Calu3 (cell line): ENCODE measurements around the gene HTATSF1. TPM values are rescaled to one million over a fixed set of nuclear protein-coding genes. Genes with fewer than 3 reads are reported as not detected.

Experiments used
- BruUV-seq: library from RNA; stranded (reverse); fragments of 400-500 nt; replicated peaks from 2 replicates; lab custom pipeline; 2021; lab: Mats Ljungman, UMichigan
- CTCF ChIA-PET: fragments of 300-600 bp; sonication (Branson Sonifier 250); formaldehyde crosslinking; loops from one replicate; lab custom pipeline; 2022; ENCODE audit warnings: antibody characterized with exemption; lab: Charles Lee
- DNase-seq: peaks from one replicate; pipeline ENCODE4 v3.0.0; 2022
- H3K27ac Mint-ChIP-seq: one replicate; pipeline ENCODE4 v1.8.0; 2022; ENCODE audit warnings: mixed read lengths; ENCODE audit not compliant: unreplicated experiment
- H3K27me3 Mint-ChIP-seq: one replicate; pipeline ENCODE4 v1.8.0; 2022; ENCODE audit warnings: mixed read lengths; ENCODE audit not compliant: unreplicated experiment
- H3K36me3 Mint-ChIP-seq: one replicate; pipeline ENCODE4 v1.8.0; 2022; ENCODE audit warnings: mild to moderate bottlenecking, moderate library complexity, mixed read lengths; ENCODE audit not compliant: insufficient read depth, unreplicated experiment
- H3K4me1 Mint-ChIP-seq: one replicate; pipeline ENCODE4 v1.8.0; 2022; ENCODE audit warnings: mild to moderate bottlenecking, low read depth, mixed read lengths; ENCODE audit not compliant: unreplicated experiment
- H3K4me3 Mint-ChIP-seq: one replicate; pipeline ENCODE4 v1.8.0; 2022; ENCODE audit warnings: mild to moderate bottlenecking, low read depth, moderate library complexity, mixed read lengths; ENCODE audit not compliant: unreplicated experiment
- H3K9me3 Mint-ChIP-seq: one replicate; pipeline ENCODE4 v1.8.0; 2022; ENCODE audit warnings: low read depth, mixed read lengths; ENCODE audit not compliant: unreplicated experiment
- CTCF ChIP-seq: fragments of 200-600 bp; IDR thresholded peaks from one replicate; pipeline ENCODE4 v1.8.0; 2022; ENCODE audit warnings: antibody characterized with exemption; ENCODE audit not compliant: unreplicated experiment
- intact Hi-C: fragments of 100-400 bp; cut with micrococcal nuclease; formaldehyde crosslinking; loops from one replicate; pipeline ENCODE4 v1.10.0; 2022; ENCODE audit not compliant: unreplicated experiment
- total RNA-seq: library from RNA; stranded (reverse); gene quantifications from 2 replicates; pipeline ENCODE4 v1.2.3, GENCODE V29; 2022

Gene HTATSF1
- total RNA-seq, 1 experiment from 2014 or later: 46.0 TPM

GRCh38 chrX:136457303-136457917 is 40.0 kb upstream of the HTATSF1 start:
- Mint-ChIP-seq H3K27ac (no peak overlapping the region), H3K9me3 (no peaks in the 10 kb centered on the region), H3K27me3 (no peaks in the 10 kb centered on the region), H3K4me1 (no peaks in the 10 kb centered on the region), H3K4me3 (no peak overlapping the region), H3K36me3 (no peaks in the 10 kb centered on the region)
- no TSS peak for BruUV-seq
- intact Hi-C loops: no loop called here
- CTCF ChIA-PET: no interaction called here
- DNase-seq: no peak
- TF ChIP-seq CTCF: no peak

- TF ChIP-seq CTCF: no peak
These were observed 32.8 kb upstream of the HTATSF1 start for GRCh38 chrX:136464589-136464988.

DNA sequence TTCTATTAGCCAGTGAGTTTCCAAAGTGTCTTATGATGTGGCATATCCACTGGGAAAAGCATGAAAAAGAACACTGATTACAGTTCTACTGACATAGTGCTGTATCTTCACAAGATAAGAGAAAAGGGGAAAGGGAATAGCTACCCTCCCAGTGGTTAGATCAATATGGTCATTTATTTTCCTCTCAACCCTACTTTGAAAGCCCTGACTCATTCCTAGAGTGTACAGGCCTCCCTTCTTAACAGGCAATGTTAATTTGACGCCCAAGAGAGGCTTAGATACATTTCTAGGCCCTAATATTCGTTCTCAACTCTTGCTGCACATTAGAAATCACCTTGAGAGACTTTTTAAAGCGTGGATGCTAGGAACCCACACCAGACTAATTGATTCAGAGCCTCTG is 30.1 kb upstream of the HTATSF1 start:
- no peaks in the 10 kb centered on the region for H3K9me3 Mint-ChIP-seq
- DNase-seq: no peak
- intact Hi-C loops: no loop called here
- H3K4me1 Mint-ChIP-seq: no peaks in the 10 kb centered on the region
- H3K27me3 Mint-ChIP-seq: no peaks in the 10 kb centered on the region
- TF ChIP-seq CTCF: no peak
- no peak overlapping the region for H3K4me3 Mint-ChIP-seq
- H3K36me3 Mint-ChIP-seq: no peaks in the 10 kb centered on the region
- BruUV-seq: no TSS peak
- H3K27ac Mint-ChIP-seq: no peak overlapping the region
- CTCF ChIA-PET: no interaction called here

More at GRCh38 chrX:136464589-136464988, 32.8 kb upstream of the HTATSF1 start:
- no peak overlapping the region for H3K4me3 Mint-ChIP-seq
- no peaks in the 10 kb centered on the region for H3K36me3 Mint-ChIP-seq
- H3K9me3 Mint-ChIP-seq: no peaks in the 10 kb centered on the region
- no peak for DNase-seq
- H3K27ac Mint-ChIP-seq: no peak overlapping the region
- no TSS peak for BruUV-seq
- no peaks in the 10 kb centered on the region for H3K27me3 Mint-ChIP-seq
- CTCF ChIA-PET: no interaction called here
- intact Hi-C loops: no loop called here
- no peaks in the 10 kb centered on the region for H3K4me1 Mint-ChIP-seq

GRCh38 chrX:136468391-136469103 is 28.8 kb upstream of the HTATSF1 start:
- no peaks in the 10 kb centered on the region for H3K9me3 Mint-ChIP-seq
- H3K27ac Mint-ChIP-seq: no peak overlapping the region
- H3K4me1 Mint-ChIP-seq: no peaks in the 10 kb centered on the region
- H3K4me3 Mint-ChIP-seq: no peak overlapping the region
- no TSS peak for BruUV-seq
- H3K36me3 Mint-ChIP-seq: no peaks in the 10 kb centered on the region
- TF ChIP-seq CTCF: no peak
- intact Hi-C loops: no loop called here
- no peaks in the 10 kb centered on the region for H3K27me3 Mint-ChIP-seq
- no peak for DNase-seq
- CTCF ChIA-PET: interaction anchor here (0.6 kb wide), 1 partner anchor 187 kb away, joined by 3 read pairs; no protein-coding TSS in a partner anchor
